Smooth muscle cell (in vitro differentiated cells): ENCODE data around the gene RADIL. TPM values are rescaled to one million over a fixed set of nuclear protein-coding genes. Genes with fewer than 3 reads are reported as not detected.

Experiments used
- DNase-seq: peaks from one replicate; lab custom pipeline; 2025; ENCODE audit not compliant: unreplicated experiment; lab: John Stamatoyannopoulos, UW
- H2AFZ ChIP-seq: fragments of 200-600 bp; sonication (generic); 2 replicates; pipeline ENCODE4 v1.6.0; 2016; ENCODE audit warnings: antibody characterized with exemption, low read depth, mild to moderate bottlenecking
- H3F3A ChIP-seq: fragments of 200-600 bp; sonication (generic); 2 replicates; pipeline ENCODE4 v1.6.0; 2017; ENCODE audit warnings: antibody characterized with exemption, low read depth
- H3K27ac ChIP-seq: fragments of 200-600 bp; sonication (generic); 2 replicates; pipeline ENCODE4 v1.5.1; 2016; ENCODE audit warnings: low read depth, mild to moderate bottlenecking
- H3K27me3 ChIP-seq: fragments of 200-600 bp; sonication (generic); 2 replicates; pipeline ENCODE4 v1.6.1; 2016; ENCODE audit warnings: low read depth, mild to moderate bottlenecking
- H3K36me3 ChIP-seq: fragments of 200-600 bp; sonication (generic); 2 replicates; pipeline ENCODE4 v1.5.1; 2016; ENCODE audit warnings: low read depth
- H3K4me1 ChIP-seq: fragments of 200-600 bp; sonication (generic); 2 replicates; pipeline ENCODE4 v1.5.1; 2016; ENCODE audit warnings: low read depth
- H3K4me2 ChIP-seq: fragments of 200-600 bp; sonication (generic); 2 replicates; pipeline ENCODE4 v1.6.0; 2016; ENCODE audit warnings: mild to moderate bottlenecking
- H3K4me3 ChIP-seq: fragments of 200-600 bp; sonication (generic); 2 replicates; pipeline ENCODE4 v1.5.1; 2016; ENCODE audit warnings: mild to moderate bottlenecking
- H3K79me2 ChIP-seq: fragments of 200-600 bp; sonication (generic); 2 replicates; pipeline ENCODE4 v1.6.0; 2016; ENCODE audit warnings: low read depth, mild to moderate bottlenecking
- H3K9ac ChIP-seq: fragments of 200-600 bp; sonication (generic); 2 replicates; pipeline ENCODE4 v1.6.0; 2016; ENCODE audit warnings: low read depth
- H3K9me3 ChIP-seq: fragments of 200-600 bp; sonication (generic); replicated peaks from 2 replicates; pipeline ENCODE4 v1.5.1; 2016; ENCODE audit warnings: low read depth
- H4K20me1 ChIP-seq: fragments of 200-600 bp; sonication (generic); 2 replicates; pipeline ENCODE4 v1.6.0; 2016; ENCODE audit warnings: low read depth
- CTCF ChIP-seq: fragments of 200-600 bp; sonication (generic); IDR thresholded peaks from 2 replicates; pipeline ENCODE4 v1.5.1; 2017; ENCODE audit warnings: borderline replicate concordance, mild to moderate bottlenecking, antibody characterized with exemption; ENCODE audit not compliant: insufficient read depth, poor library complexity, severe bottlenecking
- WGBS: methylation state at CpG from one replicate; pipeline ENCODE4 v1.1.7; 2016; ENCODE audit warnings: low lambda C conversion rate; 5-methylcytosine and 5-hydroxymethylcytosine counted together
- polyA plus RNA-seq: library from polyadenylated mRNA; unstranded; fragments of >200 nt; fragmentation: Nextera tagmentation; extraction: Ambion mirVana; gene quantifications from 2 replicates; pipeline ENCODE4 v1.2.1, GENCODE V29; 2016
- total RNA-seq: library from RNA; depleted of rRNA; stranded (reverse); fragments of >200 nt; gene quantifications from 2 replicates; pipeline ENCODE4 v1.2.3, GENCODE V29; 2014

RADIL gene
- total and polyA plus RNA-seq, 2 experiments from 2014 or later = 4.7 to 10.7 TPM

- H4K20me1 ChIP-seq = no peaks in the 10 kb centered on the region
- H3K27ac ChIP-seq = no peak overlapping the region
- no peak overlapping the region for H2AFZ ChIP-seq
- peaks cover 13% of the 10 kb centered on the region for H3F3A ChIP-seq
- peaks cover 9% of the 10 kb centered on the region for H3K79me2 ChIP-seq
- WGBS = 94% methylated on average over 8 of the region's 8 CpGs
- H3K9ac ChIP-seq = no peak overlapping the region
- no peaks in the 10 kb centered on the region for H3K27me3 ChIP-seq
- H3K4me1 ChIP-seq = no peaks in the 10 kb centered on the region
- no peak for TF ChIP-seq CTCF
- no peaks in the 10 kb centered on the region for H3K36me3 ChIP-seq
- H3K4me3 ChIP-seq = no peak overlapping the region
- DNase-seq = no peak
- no peak overlapping the region for H3K4me2 ChIP-seq
- no peaks in the 10 kb centered on the region for H3K9me3 ChIP-seq
These were observed 33.2 kb downstream of the RADIL start for GRCh38 chr7:4850262-4850795.

- WGBS = 54% methylated on average over 4 of the region's 4 CpGs
- Histone ChIP-seq H3K79me2 (peaks cover 9% of the 10 kb centered on the region), H3K27me3 (no peaks in the 10 kb centered on the region), H3K9ac (no peak overlapping the region), H3F3A (peaks cover 13% of the 10 kb centered on the region), H3K4me2 (no peak overlapping the region), H3K36me3 (no peaks in the 10 kb centered on the region), H3K4me1 (no peaks in the 10 kb centered on the region), H2AFZ (no peak overlapping the region), H3K9me3 (no peaks in the 10 kb centered on the region), H3K4me3 (no peak overlapping the region), H4K20me1 (no peaks in the 10 kb centered on the region), H3K27ac (no peak overlapping the region)
- DNase-seq = no peak
- peak; percentile 22 for TF ChIP-seq CTCF
These were observed 34.1 kb downstream of the RADIL start for GRCh38 chr7:4849390-4849789.

GRCh38 chr7:4845740-4846142 lies 37.8 kb downstream of the RADIL start:
- peak; percentile 34 for TF ChIP-seq CTCF
- no peaks in the 10 kb centered on the region for H3K9me3 ChIP-seq
- H2AFZ ChIP-seq = peak overlapping the region; percentile 38
- WGBS = 10% methylated on average over 18 of the region's 18 CpGs
- peaks cover under 1% of the 10 kb centered on the region for H3F3A ChIP-seq
- no peaks in the 10 kb centered on the region for H4K20me1 ChIP-seq
- H3K79me2 ChIP-seq = peaks cover 8% of the 10 kb centered on the region
- H3K27ac ChIP-seq = no peak overlapping the region
- H3K4me1 ChIP-seq = no peaks in the 10 kb centered on the region
- no peak for DNase-seq
- peak overlapping the region; percentile 71 for H3K4me2 ChIP-seq
- peak overlapping the region; percentile 1 for H3K9ac ChIP-seq
- no peaks in the 10 kb centered on the region for H3K36me3 ChIP-seq
- H3K4me3 ChIP-seq = peak overlapping the region; percentile 34
- no peaks in the 10 kb centered on the region for H3K27me3 ChIP-seq
